HCT116 (cell line): ENCODE measurements around the gene TMTC4. TPM values are rescaled to one million over a fixed set of nuclear protein-coding genes. Genes with fewer than 3 reads are reported as not detected.

Source experiments
- ATAC-seq: fragments of 200-7000 bp; cut with Tn5 transposase; 2 replicates; pipeline ENCODE4 v1.9.1; 2020; ENCODE audit warnings: mild to moderate bottlenecking, moderate library complexity
- BruUV-seq: library from RNA; stranded (reverse); fragments of 400-500 nt; replicated peaks from 2 replicates; lab custom pipeline; 2021; lab: Mats Ljungman, UMichigan
- CTCF ChIA-PET: fragments of 300-600 bp; sonication (Branson Sonifier 250); formaldehyde crosslinking; loops from one replicate; lab custom pipeline; 2021; ENCODE audit warnings: antibody characterized with exemption; lab: Charles Lee
- POLR2A ChIA-PET: fragments of 300-600, 350-600 bp; sonication (Branson Sonifier 250); formaldehyde crosslinking; loops from one replicate; lab custom pipeline; 2021; ENCODE audit warnings: antibody characterized with exemption; lab: Charles Lee
- RAD21 ChIA-PET, 2 experiments: fragments of 300-600 bp; sonication (Branson Sonifier 250); formaldehyde crosslinking; loops; one replicate each; lab custom pipeline; 2023; ENCODE audit warnings: low total read pairs in 2 of 2; ENCODE audit not compliant: uncharacterized antibody in 2 of 2, unreplicated experiment in 2 of 2, low non-redundant PET in 1 of 2; lab: Charles Lee
- DNase-seq: peaks from one replicate; pipeline ENCODE4 v3.0.0-alpha.2; 2010; ENCODE audit warnings: low read depth, low spot score
- H2AFZ ChIP-seq: fragments of 200-600 bp; shearing (Covaris generic), sonication (generic); 2 replicates; pipeline ENCODE4 v1.6.1; 2017; ENCODE audit warnings: low read depth, mixed run types, mixed read lengths, antibody characterized with exemption, low read length; ENCODE audit not compliant: poor library complexity, severe bottlenecking
- H3K27ac ChIP-seq: 2 replicates; pipeline ENCODE4 v1.5.1; 2012; ENCODE audit warnings: low read depth, low read length
- H3K27me3 ChIP-seq: fragments of 200-600 bp; sonication (generic); 2 replicates; pipeline ENCODE4 v1.6.1; 2016; ENCODE audit warnings: mixed run types, low read length, mixed read lengths; ENCODE audit not compliant: insufficient read depth
- H3K36me3 ChIP-seq, 2 experiments: fragments of 200-500 bp in 1 of 2; fragments of 200-600 bp in 1 of 2; sonication (Bioruptor generic) in 1 of 2; sonication (generic) in 1 of 2; 2 replicates each; pipeline versions ENCODE4 v1.5.1 to v1.6.1; 2014 to 2016; ENCODE audit warnings: low read length in 2 of 2, inconsistent platforms in 1 of 2, mixed read lengths in 1 of 2, mixed run types in 1 of 2; ENCODE audit not compliant: insufficient read depth in 2 of 2, control insufficient read depth in 1 of 2
- H3K4me1 ChIP-seq, 2 experiments: fragments of 200-600 bp in 1 of 2; sonication (generic) in 1 of 2; 2 replicates each; pipeline versions ENCODE4 v1.5.1 to v1.6.1; 2012 to 2017; ENCODE audit warnings: low read length in 2 of 2, inconsistent platforms in 1 of 2, mild to moderate bottlenecking in 1 of 2, mixed read lengths in 1 of 2, mixed run types in 1 of 2, moderate library complexity in 1 of 2; ENCODE audit not compliant: insufficient read depth in 2 of 2, control insufficient read depth in 1 of 2
- H3K4me2 ChIP-seq: fragments of 200-600 bp; sonication (generic); 2 replicates; pipeline ENCODE4 v1.6.1; 2017; ENCODE audit warnings: mixed run types, low read length, mixed read lengths
- H3K4me3 ChIP-seq, 2 experiments: fragments of 200-600 bp in 1 of 2; sonication (generic) in 1 of 2; replicated peaks in 1 of 2; 2 replicates each; pipeline ENCODE4 v1.5.1; 2011 to 2016; ENCODE audit warnings: low read length in 2 of 2, control low read depth in 1 of 2, low read depth in 1 of 2, mild to moderate bottlenecking in 1 of 2, mixed read lengths in 1 of 2, mixed run types in 1 of 2
- H3K79me2 ChIP-seq: fragments of 200-600 bp; sonication (generic); 2 replicates; pipeline ENCODE4 v1.6.1; 2017; ENCODE audit warnings: mild to moderate bottlenecking, mixed run types, low read length, moderate library complexity, mixed read lengths; ENCODE audit not compliant: insufficient read depth
- H3K9ac ChIP-seq: fragments of 200-600 bp; sonication (generic); 2 replicates; pipeline ENCODE4 v1.6.1; 2016; ENCODE audit warnings: low read length, mixed read lengths
- H3K9me2 ChIP-seq: fragments of 200-600 bp; sonication (generic), shearing (Covaris generic); 2 replicates; pipeline ENCODE4 v1.6.1; 2017; ENCODE audit warnings: mixed run types, mild to moderate bottlenecking, moderate library complexity; ENCODE audit not compliant: insufficient read depth
- H3K9me3 ChIP-seq, 2 experiments: fragments of 200-500 bp in 1 of 2; fragments of 200-600 bp in 1 of 2; sonication (Bioruptor generic) in 1 of 2; sonication (generic) in 1 of 2; 2 replicates each; pipeline ENCODE4 v1.6.1; 2014 to 2017; ENCODE audit warnings: low read length in 2 of 2, mixed read lengths in 2 of 2, inconsistent platforms in 1 of 2, low read depth in 1 of 2, mild to moderate bottlenecking in 1 of 2, mixed run types in 1 of 2, moderate library complexity in 1 of 2; ENCODE audit not compliant: control insufficient read depth in 1 of 2, insufficient read depth in 1 of 2
- H4K20me1 ChIP-seq: fragments of 200-600 bp; sonication (generic), shearing (Covaris generic); 2 replicates; pipeline ENCODE4 v1.6.1; 2017; ENCODE audit warnings: mixed run types, mild to moderate bottlenecking, moderate library complexity; ENCODE audit not compliant: insufficient read depth
- CTCF ChIP-seq, 3 experiments: fragments of 200-600 bp in 1 of 3; sonication (generic) in 1 of 3; IDR thresholded peaks in 2 of 3; conservative IDR thresholded peaks in 1 of 3; 2 replicates each; pipeline ENCODE4 v1.5.1; 2012 to 2017; ENCODE audit warnings: low read depth in 2 of 3, low read length in 2 of 3, antibody characterized with exemption in 1 of 3, borderline replicate concordance in 1 of 3, control low read depth in 1 of 3, mild to moderate bottlenecking in 1 of 3, mixed read lengths in 1 of 3, mixed run types in 1 of 3, moderate library complexity in 1 of 3; ENCODE audit not compliant: insufficient read depth in 1 of 3
- ELF1 ChIP-seq: IDR thresholded peaks from 2 replicates; pipeline ENCODE4 v1.6.1; 2012; ENCODE audit warnings: low read depth, borderline replicate concordance
- EZH2 ChIP-seq: fragments of 200-600 bp; sonication (generic); IDR thresholded peaks from 2 replicates; pipeline ENCODE4 v1.6.1; 2017; ENCODE audit warnings: antibody characterized with exemption, mixed run types
- JUND ChIP-seq: IDR thresholded peaks from 2 replicates; pipeline ENCODE4 v1.6.1; 2012
- POLR2AphosphoS5 ChIP-seq: IDR thresholded peaks from 2 replicates; pipeline ENCODE4 v1.6.1; 2011; ENCODE audit warnings: mild to moderate bottlenecking, low read depth, low read length, moderate library complexity
- intact Hi-C: fragments of 100-400 bp; cut with micrococcal nuclease; formaldehyde crosslinking; loops from 2 replicates; pipeline ENCODE4 v1.10.0; 2022
- total RNA-seq: library from RNA; stranded (reverse); gene quantifications from one replicate; pipeline ENCODE4 v1.2.1, GENCODE V29; 2021; ENCODE audit not compliant: unreplicated experiment

Gene TMTC4
- total RNA-seq, 1 experiment from 2014 or later = 23.6 TPM

GRCh38 chr13:100666124-100666523 lies 8.5 kb downstream of the TMTC4 start:
- H3K9me3 ChIP-seq = no peaks in the 10 kb centered on the region
- H3K4me3 ChIP-seq = no peak overlapping the region
- BruUV-seq = no TSS peak
- H3K79me2 ChIP-seq = 0 out of 2 replicates have a peak, but pooled peaks cover 2% of the 10 kb centered on the region
- POLR2A ChIA-PET = no interaction called here
- no peak overlapping the region for H2AFZ ChIP-seq
- RAD21 ChIA-PET = no interaction called here
- no peaks in the 10 kb centered on the region for H4K20me1 ChIP-seq
- intact Hi-C loops = no loop called here
- ATAC-seq = no peak
- CTCF ChIA-PET = no interaction called here
- no peak overlapping the region for H3K4me2 ChIP-seq
- no peak overlapping the region for H3K27ac ChIP-seq
- no peaks in the 10 kb centered on the region for H3K4me1 ChIP-seq
- no peak for DNase-seq
- peaks cover 9 to 24% of the 10 kb centered on the region in 2 experiments; a peak in 3 of 4 replicates for H3K36me3 ChIP-seq
- no peak overlapping the region for H3K9ac ChIP-seq
- TF ChIP-seq POLR2AphosphoS5 (no peak), EZH2 (no peak), JUND (no peak), CTCF (IDR thresholded peaks at IDR 0.05 in 2 of 3, conservative IDR thresholded peaks at IDR 0.05 in 1 of 3; ENCODE audit: borderline replicate concordance in 1 of 3, insufficient read depth in 1 of 3, low read depth in 2 of 3, low read length in 2 of 3) (no peak), ELF1 (no peak)
- H3K9me2 ChIP-seq = no peaks in the 10 kb centered on the region
- no peaks in the 10 kb centered on the region for H3K27me3 ChIP-seq

GRCh38 chr13:100665403-100665802 lies 9.2 kb downstream of the TMTC4 start:
- peaks cover 11 to 26% of the 10 kb centered on the region in 2 experiments; a peak in 3 of 4 replicates for H3K36me3 ChIP-seq

More at GRCh38 chr13:100665403-100665802, 9.2 kb downstream of the TMTC4 start:
- ATAC-seq (no peak), DNase-seq (no peak)
- H3K27ac ChIP-seq = no peak overlapping the region
- no TSS peak for BruUV-seq
- no peaks in the 10 kb centered on the region for H4K20me1 ChIP-seq
- H3K9ac ChIP-seq = no peak overlapping the region
- no peaks in the 10 kb centered on the region for H3K79me2 ChIP-seq
- H3K27me3 ChIP-seq = no peaks in the 10 kb centered on the region
- ChIA-PET RAD21 (no interaction called here), CTCF (interaction anchor here (1.2 kb wide), 1 partner anchor 9 kb away, joined by 5 read pairs; the partner anchor contains the start of gene TMTC4), POLR2A (no interaction called here)
- TF ChIP-seq POLR2AphosphoS5 = no peak
- no peaks in the 10 kb centered on the region for H3K4me1 ChIP-seq
- H2AFZ ChIP-seq = no peak overlapping the region
- intact Hi-C loops = no loop called here
- H3K4me3 ChIP-seq = no peak overlapping the region
- H3K9me2 ChIP-seq = no peaks in the 10 kb centered on the region
- H3K9me3 ChIP-seq = no peaks in the 10 kb centered on the region
- no peak overlapping the region for H3K4me2 ChIP-seq
